Astrocyte of the cerebellum (primary cell): ENCODE results near the gene CKM.

ENCODE experiments used
- DNase-seq: peaks from one replicate; pipeline ENCODE4 v3.0.0-alpha.2; 2011; ENCODE audit warnings: low read depth
- H3K4me3 ChIP-seq: 2 replicates; pipeline ENCODE4 v1.5.1; 2011; ENCODE audit warnings: mild to moderate bottlenecking, low read depth, low read length, moderate library complexity
- in situ Hi-C: cut with HindIII; loops from 2 replicates; pipeline ENCODE4 v1.10.0; 2017; ENCODE audit warnings: low sequenced_read_pairs
- TF ChIP-seq, protein P1 (sequence below): IDR thresholded peaks from 2 replicates; pipeline ENCODE4 v1.5.1; 2012; ENCODE audit warnings: low read length, low read depth, moderate library complexity, mild to moderate bottlenecking; ENCODE audit errors: missing control alignments

CKM gene

DNA sequence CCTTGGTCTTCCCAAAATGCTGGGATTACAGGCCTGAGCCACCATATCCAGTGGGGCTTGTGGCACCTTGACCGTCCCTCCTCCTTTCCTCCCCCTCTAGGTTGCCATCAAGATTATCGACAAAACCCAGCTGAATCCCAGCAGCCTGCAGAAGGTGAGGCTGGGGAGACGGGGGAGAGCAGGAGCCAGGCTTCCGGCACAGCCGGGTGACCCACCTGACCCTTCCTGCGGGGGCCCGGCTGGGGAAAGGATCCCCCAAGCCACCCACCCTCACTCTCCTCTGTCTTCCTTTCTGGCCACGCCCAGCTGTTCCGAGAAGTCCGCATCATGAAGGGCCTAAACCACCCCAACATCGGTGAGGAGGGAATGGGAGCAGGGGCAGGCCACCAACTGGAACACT, 59.7 kb downstream of the CKM start:
- H3K4me3 ChIP-seq = no peak overlapping the region
- TF ChIP-seq, protein P1, sequence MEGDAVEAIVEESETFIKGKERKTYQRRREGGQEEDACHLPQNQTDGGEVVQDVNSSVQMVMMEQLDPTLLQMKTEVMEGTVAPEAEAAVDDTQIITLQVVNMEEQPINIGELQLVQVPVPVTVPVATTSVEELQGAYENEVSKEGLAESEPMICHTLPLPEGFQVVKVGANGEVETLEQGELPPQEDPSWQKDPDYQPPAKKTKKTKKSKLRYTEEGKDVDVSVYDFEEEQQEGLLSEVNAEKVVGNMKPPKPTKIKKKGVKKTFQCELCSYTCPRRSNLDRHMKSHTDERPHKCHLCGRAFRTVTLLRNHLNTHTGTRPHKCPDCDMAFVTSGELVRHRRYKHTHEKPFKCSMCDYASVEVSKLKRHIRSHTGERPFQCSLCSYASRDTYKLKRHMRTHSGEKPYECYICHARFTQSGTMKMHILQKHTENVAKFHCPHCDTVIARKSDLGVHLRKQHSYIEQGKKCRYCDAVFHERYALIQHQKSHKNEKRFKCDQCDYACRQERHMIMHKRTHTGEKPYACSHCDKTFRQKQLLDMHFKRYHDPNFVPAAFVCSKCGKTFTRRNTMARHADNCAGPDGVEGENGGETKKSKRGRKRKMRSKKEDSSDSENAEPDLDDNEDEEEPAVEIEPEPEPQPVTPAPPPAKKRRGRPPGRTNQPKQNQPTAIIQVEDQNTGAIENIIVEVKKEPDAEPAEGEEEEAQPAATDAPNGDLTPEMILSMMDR = no peak
- in situ Hi-C loops = no loop called here
- no peak for DNase-seq

DNA sequence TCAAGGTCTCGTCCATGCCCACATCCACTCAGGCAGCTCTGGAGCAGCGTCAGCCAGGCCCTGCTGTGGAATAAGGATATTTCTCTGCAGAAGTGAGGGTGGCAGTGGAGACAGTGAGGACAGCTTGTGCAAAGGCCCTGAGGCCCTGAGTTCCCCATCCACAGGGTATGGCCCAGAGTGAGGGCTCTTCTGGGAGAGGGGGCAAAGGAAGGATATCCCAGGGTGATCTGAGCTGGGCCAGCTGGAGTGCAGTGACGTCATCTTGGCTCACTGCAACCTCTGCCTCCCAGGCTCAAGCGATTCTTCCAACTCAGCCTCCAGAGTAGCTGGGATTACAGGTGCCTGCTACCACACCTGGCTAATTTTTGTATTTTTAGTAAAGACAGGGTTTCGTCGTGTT, 60.1 kb downstream of the CKM start:
- TF ChIP-seq, protein P1 = no peak
- H3K4me3 ChIP-seq = no peak overlapping the region
- in situ Hi-C loops = no loop called here
- no peak for DNase-seq

DNA sequence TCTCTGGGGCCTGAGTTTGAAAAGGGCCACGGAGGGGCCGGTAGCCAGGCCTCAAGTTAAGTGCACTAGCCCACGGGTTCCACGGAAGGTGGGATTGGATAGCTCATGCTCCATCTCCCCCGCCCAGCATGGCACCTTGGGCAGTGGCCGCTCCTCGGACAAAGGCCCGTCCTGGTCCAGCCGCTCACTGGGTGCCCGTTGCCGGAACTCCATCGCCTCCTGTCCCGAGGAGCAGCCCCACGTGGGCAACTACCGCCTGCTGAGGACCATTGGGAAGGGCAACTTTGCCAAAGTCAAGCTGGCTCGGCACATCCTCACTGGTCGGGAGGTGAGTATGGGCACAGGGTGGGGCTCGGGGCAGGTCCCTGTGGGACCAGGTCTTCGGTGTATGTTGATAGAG, 63.8 kb downstream of the CKM start:
- TF ChIP-seq, protein P1 = no peak
- no peak overlapping the region for H3K4me3 ChIP-seq
- in situ Hi-C loops = no loop called here
- no peak for DNase-seq

DNA sequence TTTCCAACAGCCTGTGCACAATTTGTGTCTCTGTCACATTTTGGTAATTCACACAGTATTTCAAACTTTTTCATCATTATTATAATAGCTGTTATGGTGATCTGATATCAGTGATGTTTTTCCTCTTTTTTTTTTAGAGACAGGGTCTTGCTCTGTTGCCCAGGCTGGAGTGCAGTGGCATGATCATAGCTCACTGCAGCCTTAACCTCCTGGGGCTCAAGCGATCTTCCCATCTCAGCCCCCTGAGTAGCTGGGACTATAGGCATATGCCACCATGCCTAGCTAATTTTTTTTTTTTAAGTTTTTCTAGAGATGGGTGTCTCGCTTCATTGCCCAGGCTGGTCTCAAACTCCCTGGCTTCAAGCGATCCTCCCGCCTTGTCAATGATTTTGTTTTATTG, 65.8 kb downstream of the CKM start:
- in situ Hi-C loops = no loop called here
- H3K4me3 ChIP-seq = no peak overlapping the region
- TF ChIP-seq, protein P1 = no peak
- no peak for DNase-seq
